ENCODE data around the gene INPP5A. TPM values are rescaled to one million over a fixed set of nuclear protein-coding genes. Genes with fewer than 3 reads are reported as not detected.

The INPP5A gene
- polyA plus RNA-seq, 4 donors: 21.1 to 25.0 (median 22.8) TPM

DNA sequence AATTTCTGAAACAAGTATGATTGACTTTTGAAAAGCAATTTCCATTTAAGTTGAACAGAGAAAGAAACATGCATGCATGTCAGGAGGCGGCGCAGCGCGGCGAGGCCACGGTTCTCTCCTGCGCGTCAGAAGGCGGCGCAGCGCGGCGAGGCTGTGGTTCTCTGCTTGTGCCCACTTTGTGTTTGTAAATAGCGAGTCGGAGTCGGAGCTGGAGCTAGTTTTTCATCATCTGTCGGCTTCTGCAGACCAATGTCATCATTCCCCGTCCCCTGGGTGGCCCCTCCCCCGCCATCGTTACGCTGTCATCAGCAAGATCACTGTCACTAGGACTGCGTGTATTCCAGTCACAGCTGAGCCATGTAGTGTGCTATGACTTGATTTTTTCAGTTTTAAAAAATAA is 49.2 kb downstream of the INPP5A start:
- WGBS, 3 donors: 92 to 98% (median 97%) methylated on average over 22 of the region's 22 CpGs
- FAIRE-seq: no peak
- no peak overlapping the region for H3K27ac ChIP-seq (ENCODE audit: low read depth in 1 of 3, low read length in 2 of 3)
- peaks cover 0 to 16% of the 10 kb centered on the region in 2 donors for H3K9me3 ChIP-seq (ENCODE audit: control insufficient read depth in 2 of 2, insufficient read depth in 1 of 2, low read depth in 1 of 2, low read length in 1 of 2)
- peaks cover 6 to 23% (median 16%) of the 10 kb centered on the region in 3 donors for H3K4me1 ChIP-seq (ENCODE audit: control insufficient read depth in 3 of 3, insufficient read depth in 2 of 3, low read depth in 1 of 3, low read length in 2 of 3)
- peaks cover 0 to 17% (median 0%) of the 10 kb centered on the region in 3 donors for H3K36me3 ChIP-seq (ENCODE audit: control insufficient read depth in 3 of 3, insufficient read depth in 2 of 3, low read depth in 1 of 3, low read length in 3 of 3)
- no peak overlapping the region for H3K4me3 ChIP-seq (ENCODE audit: low read depth in 1 of 3, low read length in 3 of 3)
- DNase-seq: no peak
- no peaks in the 10 kb centered on the region for H3K27me3 ChIP-seq (ENCODE audit: control insufficient read depth in 3 of 3, insufficient read depth in 3 of 3, low read length in 3 of 3)

DNA sequence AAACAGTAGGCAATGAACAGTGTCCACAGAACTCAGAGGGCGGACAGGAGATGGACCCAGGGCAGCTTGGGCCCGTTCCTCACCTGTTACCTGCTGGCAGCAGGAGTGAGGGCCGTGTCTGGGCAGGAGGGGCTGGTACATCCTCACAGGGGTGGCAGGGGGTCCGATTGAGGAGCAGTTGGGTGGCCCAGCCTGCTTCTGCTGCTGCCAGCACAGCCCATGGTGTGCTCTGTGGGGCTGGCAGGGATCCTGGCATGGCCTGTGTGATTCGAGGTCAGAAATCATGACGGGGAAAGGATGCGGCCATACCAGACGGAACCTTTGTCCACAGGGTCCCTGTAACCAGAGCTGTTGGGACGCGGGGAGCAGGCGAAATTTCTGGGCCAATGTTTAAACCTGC is 49.6 kb downstream of the INPP5A start:
- no peak overlapping the region for H3K27ac ChIP-seq (ENCODE audit: low read depth in 1 of 3, low read length in 2 of 3)
- no peaks in the 10 kb centered on the region for H3K27me3 ChIP-seq (ENCODE audit: control insufficient read depth in 3 of 3, insufficient read depth in 3 of 3, low read length in 3 of 3)
- DNase-seq: no peak
- peaks cover 0 to 21% of the 10 kb centered on the region in 2 donors for H3K9me3 ChIP-seq (ENCODE audit: control insufficient read depth in 2 of 2, insufficient read depth in 1 of 2, low read depth in 1 of 2, low read length in 1 of 2)
- no peak overlapping the region for H3K4me3 ChIP-seq (ENCODE audit: low read depth in 1 of 3, low read length in 3 of 3)
- peaks cover 7 to 24% (median 18%) of the 10 kb centered on the region in 3 donors for H3K4me1 ChIP-seq (ENCODE audit: control insufficient read depth in 3 of 3, insufficient read depth in 2 of 3, low read depth in 1 of 3, low read length in 2 of 3)
- H3K36me3 ChIP-seq (ENCODE audit: control insufficient read depth in 3 of 3, insufficient read depth in 2 of 3, low read depth in 1 of 3, low read length in 3 of 3): peaks cover 0 to 17% (median 0%) of the 10 kb centered on the region in 3 donors
- no peak for FAIRE-seq
- WGBS, 3 donors: 91 to 97% (median 94%) methylated on average over 11 of the region's 11 CpGs

DNA sequence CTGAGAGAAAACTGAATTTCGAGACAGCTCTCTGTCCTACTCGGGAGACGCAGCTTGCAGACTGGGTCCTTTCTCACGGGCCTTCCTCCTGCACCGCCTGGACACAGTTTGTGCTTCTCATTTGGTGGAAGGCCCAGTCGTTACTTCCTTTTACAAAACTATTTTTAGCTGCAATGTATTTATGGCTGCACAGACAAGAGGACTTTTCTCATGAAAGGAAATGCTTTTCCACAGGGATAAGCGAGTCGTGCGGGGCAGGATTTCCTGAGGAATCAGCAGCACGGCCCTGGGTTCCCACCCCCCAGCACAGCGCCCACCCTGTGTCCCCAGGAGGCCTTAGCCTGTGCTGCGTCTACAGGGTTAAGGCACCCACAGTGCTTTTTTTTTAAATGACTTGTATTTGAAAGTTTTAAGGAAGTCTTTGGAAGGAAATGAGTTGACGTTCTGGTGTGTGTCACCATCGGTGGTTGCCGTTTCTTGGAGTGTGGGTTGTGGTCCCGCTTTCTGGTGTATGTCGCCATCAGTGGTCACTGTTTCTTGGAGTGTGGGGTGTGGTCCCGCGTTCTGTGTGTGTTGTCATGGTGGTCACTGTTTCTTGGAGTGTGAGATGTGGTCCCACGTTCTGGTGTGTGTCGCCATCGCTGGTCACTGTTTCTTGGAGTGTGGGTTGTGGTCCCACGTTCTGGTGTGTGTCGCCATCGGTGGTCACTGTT is 50.9 kb downstream of the INPP5A start:
- Histone ChIP-seq H3K9me3 (ENCODE audit: control insufficient read depth in 2 of 2, insufficient read depth in 1 of 2, low read depth in 1 of 2, low read length in 1 of 2) (peaks cover 0 to 29% of the 10 kb centered on the region in 2 donors), H3K27ac (ENCODE audit: low read depth in 1 of 3, low read length in 2 of 3) (peak overlapping the region; percentile 8 to 73 (median 58)), H3K4me1 (ENCODE audit: control insufficient read depth in 3 of 3, insufficient read depth in 2 of 3, low read depth in 1 of 3, low read length in 2 of 3) (peaks cover 7 to 29% (median 27%) of the 10 kb centered on the region in 3 donors), H3K4me3 (ENCODE audit: low read depth in 1 of 3, low read length in 3 of 3) (no peak overlapping the region), H3K27me3 (ENCODE audit: control insufficient read depth in 3 of 3, insufficient read depth in 3 of 3, low read length in 3 of 3) (no peaks in the 10 kb centered on the region), H3K36me3 (ENCODE audit: control insufficient read depth in 3 of 3, insufficient read depth in 2 of 3, low read depth in 1 of 3, low read length in 3 of 3) (peaks cover 0 to 17% (median 0%) of the 10 kb centered on the region in 3 donors)
- FAIRE-seq: no peak
- DNase-seq: no peak
- WGBS, 3 donors: 50 to 84% (median 73%) methylated on average over 25 of the region's 25 CpGs

DNA sequence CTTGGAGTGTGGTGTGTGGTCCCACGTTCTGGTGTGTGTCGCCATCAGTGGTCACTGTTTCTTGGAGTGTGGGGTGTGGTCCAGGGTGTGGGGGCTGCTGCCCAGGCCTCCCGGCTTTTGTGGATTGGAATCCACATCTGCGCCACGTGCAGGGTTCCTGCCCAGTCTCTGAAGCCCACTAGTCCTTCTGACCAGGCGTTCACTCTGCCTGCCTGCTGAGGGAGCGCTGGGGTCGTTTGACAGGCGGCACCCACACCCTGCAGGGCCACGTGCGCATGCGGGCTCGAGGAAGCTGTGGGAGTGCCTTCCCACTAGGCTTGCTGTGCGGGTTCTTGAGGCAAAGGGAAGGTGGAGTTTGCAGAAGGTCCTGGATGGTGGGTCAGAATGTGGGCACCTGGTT is 51.4 kb downstream of the INPP5A start:
- Histone ChIP-seq H3K27me3 (ENCODE audit: control insufficient read depth in 3 of 3, insufficient read depth in 3 of 3, low read length in 3 of 3) (no peaks in the 10 kb centered on the region), H3K4me3 (ENCODE audit: low read depth in 1 of 3, low read length in 3 of 3) (no peak overlapping the region), H3K36me3 (ENCODE audit: control insufficient read depth in 3 of 3, insufficient read depth in 2 of 3, low read depth in 1 of 3, low read length in 3 of 3) (peaks cover 0 to 17% (median 0%) of the 10 kb centered on the region in 3 donors), H3K4me1 (ENCODE audit: control insufficient read depth in 3 of 3, insufficient read depth in 2 of 3, low read depth in 1 of 3, low read length in 2 of 3) (peaks cover 9 to 33% (median 27%) of the 10 kb centered on the region in 3 donors), H3K27ac (ENCODE audit: low read depth in 1 of 3, low read length in 2 of 3) (peak overlapping the region; percentile 8 to 73 (median 58)), H3K9me3 (ENCODE audit: control insufficient read depth in 2 of 2, insufficient read depth in 1 of 2, low read depth in 1 of 2, low read length in 1 of 2) (peaks cover 0 to 29% of the 10 kb centered on the region in 2 donors)
- 76 to 85% (median 85%) methylated on average over 14 of the region's 14 CpGs for WGBS, 3 donors
- DNase-seq (no peak), FAIRE-seq (no peak)

DNA sequence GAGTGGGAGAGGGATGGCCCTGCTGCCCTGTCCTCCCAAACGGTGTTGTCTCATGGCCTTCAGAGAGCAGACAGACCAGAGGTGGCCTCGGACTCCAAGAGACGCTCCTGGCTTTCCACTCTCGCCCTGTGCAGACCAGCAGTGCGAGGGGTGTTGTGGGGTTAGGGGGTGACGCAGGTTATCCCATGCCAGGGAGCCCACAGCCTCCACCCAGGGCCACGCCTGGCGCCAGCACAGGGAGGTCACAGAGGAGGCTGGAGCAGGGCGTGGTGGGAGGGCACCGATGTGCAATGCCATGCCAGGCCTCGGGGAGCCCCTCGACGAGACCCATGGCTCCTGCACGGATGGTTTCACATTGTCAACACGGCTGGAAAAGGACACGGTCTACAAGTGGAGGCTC is 52.1 kb downstream of the INPP5A start:
- no peak overlapping the region for H3K27ac ChIP-seq (ENCODE audit: low read depth in 1 of 3, low read length in 2 of 3)
- H3K36me3 ChIP-seq (ENCODE audit: control insufficient read depth in 3 of 3, insufficient read depth in 2 of 3, low read depth in 1 of 3, low read length in 3 of 3): peaks cover 0 to 17% (median 0%) of the 10 kb centered on the region in 3 donors
- peaks cover 13 to 33% (median 27%) of the 10 kb centered on the region in 3 donors for H3K4me1 ChIP-seq (ENCODE audit: control insufficient read depth in 3 of 3, insufficient read depth in 2 of 3, low read depth in 1 of 3, low read length in 2 of 3)
- H3K9me3 ChIP-seq (ENCODE audit: control insufficient read depth in 2 of 2, insufficient read depth in 1 of 2, low read depth in 1 of 2, low read length in 1 of 2): peaks cover 0 to 29% of the 10 kb centered on the region in 2 donors
- H3K4me3 ChIP-seq (ENCODE audit: low read depth in 1 of 3, low read length in 3 of 3): no peak overlapping the region
- DNase-seq (no peak), FAIRE-seq (no peak)
- 88 to 94% (median 93%) methylated on average over 16 of the region's 16 CpGs for WGBS, 3 donors
- H3K27me3 ChIP-seq (ENCODE audit: control insufficient read depth in 3 of 3, insufficient read depth in 3 of 3, low read length in 3 of 3): no peaks in the 10 kb centered on the region

DNA sequence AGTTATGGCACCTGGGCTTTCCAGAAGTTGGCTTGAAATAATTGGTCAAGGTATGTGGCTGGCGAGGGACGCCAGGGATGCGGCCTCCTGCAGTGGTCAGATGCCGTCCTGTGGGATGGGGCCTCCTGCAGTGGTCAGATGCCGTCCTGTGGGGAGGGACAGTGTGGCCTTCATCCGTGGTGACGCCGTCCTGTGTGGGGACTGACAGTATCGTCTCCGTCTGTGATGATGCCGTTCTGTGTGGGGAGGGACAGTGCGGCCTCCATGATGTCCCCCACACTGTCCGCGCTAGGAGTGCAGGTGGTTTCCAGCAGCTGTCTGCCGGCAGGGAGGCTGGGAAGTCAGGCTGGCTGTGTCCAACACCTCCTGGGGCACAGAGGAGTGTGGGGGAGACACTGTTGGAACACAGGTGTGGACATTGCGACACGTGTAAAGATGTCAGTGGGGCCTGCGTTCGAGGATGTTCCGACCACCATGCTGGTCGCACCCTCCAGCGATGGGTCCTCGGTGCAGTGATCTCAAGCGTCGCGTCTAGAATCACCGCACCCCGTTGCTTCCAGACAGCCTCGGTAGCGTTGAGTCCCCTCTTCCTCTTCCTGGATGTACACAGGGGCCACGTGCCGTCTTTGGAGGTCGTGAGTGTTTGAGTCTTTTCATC is 52.6 kb downstream of the INPP5A start:
- DNase-seq (no peak), FAIRE-seq (no peak)
- WGBS, 3 donors: 92 to 97% (median 94%) methylated on average over 32 to 33 of the region's 33 CpGs
- Histone ChIP-seq H3K27me3 (ENCODE audit: control insufficient read depth in 3 of 3, insufficient read depth in 3 of 3, low read length in 3 of 3) (no peaks in the 10 kb centered on the region), H3K9me3 (ENCODE audit: control insufficient read depth in 2 of 2, insufficient read depth in 1 of 2, low read depth in 1 of 2, low read length in 1 of 2) (peaks cover 0 to 29% of the 10 kb centered on the region in 2 donors), H3K36me3 (ENCODE audit: control insufficient read depth in 3 of 3, insufficient read depth in 2 of 3, low read depth in 1 of 3, low read length in 3 of 3) (peaks cover 0 to 17% (median 0%) of the 10 kb centered on the region in 3 donors), H3K4me3 (ENCODE audit: low read depth in 1 of 3, low read length in 3 of 3) (no peak overlapping the region), H3K27ac (ENCODE audit: low read depth in 1 of 3, low read length in 2 of 3) (peak overlapping the region in 2 of 3 donors; percentile 28 to 46), H3K4me1 (ENCODE audit: control insufficient read depth in 3 of 3, insufficient read depth in 2 of 3, low read depth in 1 of 3, low read length in 2 of 3) (peaks cover 16 to 33% (median 27%) of the 10 kb centered on the region in 3 donors)

DNA sequence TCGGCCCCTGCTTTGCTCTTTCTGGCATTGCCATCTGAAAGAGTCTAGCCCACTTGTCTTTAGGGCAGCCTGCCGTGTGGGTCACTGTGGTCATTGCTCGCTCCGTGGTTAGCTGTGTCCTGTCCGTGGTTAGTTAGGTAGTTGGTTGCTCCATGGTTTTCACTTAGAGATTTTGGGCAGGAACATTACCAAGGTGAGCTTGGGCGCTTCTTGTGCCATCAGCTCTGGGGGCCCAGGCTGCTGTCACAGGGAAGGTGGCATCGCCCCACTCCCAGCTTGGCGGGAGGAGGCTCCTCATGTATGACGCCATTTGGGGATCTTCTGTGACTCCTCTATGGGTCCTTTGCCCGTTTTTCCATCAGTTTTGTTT is 53.1 kb downstream of the INPP5A start:
- no peak overlapping the region for H3K4me3 ChIP-seq (ENCODE audit: low read depth in 1 of 3, low read length in 3 of 3)
- no peaks in the 10 kb centered on the region for H3K27me3 ChIP-seq (ENCODE audit: control insufficient read depth in 3 of 3, insufficient read depth in 3 of 3, low read length in 3 of 3)
- no peak for DNase-seq
- H3K4me1 ChIP-seq (ENCODE audit: control insufficient read depth in 3 of 3, insufficient read depth in 2 of 3, low read depth in 1 of 3, low read length in 2 of 3): peaks cover 16 to 33% (median 27%) of the 10 kb centered on the region in 3 donors
- peaks cover 0 to 29% of the 10 kb centered on the region in 2 donors for H3K9me3 ChIP-seq (ENCODE audit: control insufficient read depth in 2 of 2, insufficient read depth in 1 of 2, low read depth in 1 of 2, low read length in 1 of 2)
- H3K27ac ChIP-seq (ENCODE audit: low read depth in 1 of 3, low read length in 2 of 3): peak overlapping the region; percentile 28 to 58 (median 46)
- WGBS, 3 donors: 74 to 80% (median 75%) methylated on average over 10 of the region's 10 CpGs
- H3K36me3 ChIP-seq (ENCODE audit: control insufficient read depth in 3 of 3, insufficient read depth in 2 of 3, low read depth in 1 of 3, low read length in 3 of 3): peaks cover 0 to 17% (median 0%) of the 10 kb centered on the region in 3 donors
- no peak for FAIRE-seq

DNA sequence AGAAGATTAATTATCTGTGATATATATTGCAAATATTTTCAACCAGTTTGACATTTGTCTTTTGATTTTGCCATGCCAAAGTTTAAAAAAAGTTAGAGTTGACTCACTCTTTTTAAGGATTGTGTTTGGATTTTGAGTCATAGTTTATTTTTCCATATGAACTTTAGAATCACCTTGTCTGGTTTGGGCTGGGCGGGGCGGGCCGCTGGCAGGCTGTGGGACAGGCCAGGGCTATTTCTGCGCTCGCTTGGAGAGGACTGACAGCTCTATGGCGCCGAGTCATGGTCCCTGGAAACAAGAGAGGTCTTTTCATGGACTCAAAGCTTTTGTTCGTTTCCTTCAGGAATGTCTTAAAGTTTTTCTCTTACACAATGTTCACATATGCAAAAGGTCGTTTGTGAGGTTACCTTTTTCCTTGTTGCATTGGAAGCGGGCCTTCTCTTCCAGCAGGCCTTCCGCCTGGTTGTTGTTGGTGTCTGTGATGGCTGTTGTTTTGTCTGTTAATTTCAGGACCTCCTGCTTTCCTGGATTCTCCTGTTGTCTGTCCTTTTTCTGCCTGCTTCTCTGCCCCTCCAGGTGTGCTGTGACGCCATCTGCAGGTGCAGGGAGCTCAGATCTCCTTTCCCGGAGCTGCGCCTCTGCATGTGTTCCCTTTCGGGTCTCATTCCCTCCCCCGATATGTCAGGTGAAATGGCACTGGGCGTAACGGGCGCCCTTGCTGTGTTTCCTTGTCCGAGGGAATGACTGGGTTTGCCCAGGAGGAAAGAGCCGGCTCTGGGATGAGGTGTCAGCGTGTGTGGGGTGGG is 53.8 kb downstream of the INPP5A start:
- H3K27me3 ChIP-seq (ENCODE audit: control insufficient read depth in 3 of 3, insufficient read depth in 3 of 3, low read length in 3 of 3): no peaks in the 10 kb centered on the region
- peaks cover 16 to 30% (median 27%) of the 10 kb centered on the region in 3 donors for H3K4me1 ChIP-seq (ENCODE audit: control insufficient read depth in 3 of 3, insufficient read depth in 2 of 3, low read depth in 1 of 3, low read length in 2 of 3)
- peak; percentile 53 to 82 for DNase-seq
- no peak overlapping the region for H3K4me3 ChIP-seq (ENCODE audit: low read depth in 1 of 3, low read length in 3 of 3)
- peaks cover 0 to 29% of the 10 kb centered on the region in 2 donors for H3K9me3 ChIP-seq (ENCODE audit: control insufficient read depth in 2 of 2, insufficient read depth in 1 of 2, low read depth in 1 of 2, low read length in 1 of 2)
- no peak for FAIRE-seq
- WGBS, 3 donors: 59 to 71% (median 66%) methylated on average over 22 of the region's 22 CpGs
- H3K36me3 ChIP-seq (ENCODE audit: control insufficient read depth in 3 of 3, insufficient read depth in 2 of 3, low read depth in 1 of 3, low read length in 3 of 3): peaks cover 0 to 11% (median 0%) of the 10 kb centered on the region in 3 donors
- H3K27ac ChIP-seq (ENCODE audit: low read depth in 1 of 3, low read length in 2 of 3): peak overlapping the region in 2 of 3 donors; percentile 57 to 58
